ENCODE measurements around the gene AADAT.

AADAT gene

GRCh38 chr4:170033999-170034398 is 55.8 kb downstream of the AADAT start:
- DNase-seq (ENCODE audit: low spot score): no peak

GRCh38 chr4:170030121-170030520 is 59.6 kb downstream of the AADAT start:
- no peak for DNase-seq (ENCODE audit: low spot score)

GRCh38 chr4:170027181-170027829 is 62.5 kb downstream of the AADAT start:
- DNase-seq (ENCODE audit: low spot score): peak; percentile 91

- peak; percentile 72 for DNase-seq (ENCODE audit: low spot score)
Measured at GRCh38 chr4:170026253-170027021, 63.3 kb downstream of the AADAT start, which contains the start of gene MFAP3L. Gene MFAP3L, minus strand, starts transcription at chr4:170026395. Its CDS starts 20,518 bp downstream, at chr4:170005877.

- DNase-seq (ENCODE audit: low spot score): peak; percentile 60
Measured at GRCh38 chr4:170025523-170026252, 64.1 kb downstream of the AADAT start.

- peak; percentile 84 for DNase-seq (ENCODE audit: low spot score)
Measured at GRCh38 chr4:170022211-170022610, 67.5 kb downstream of the AADAT start.

GRCh38 chr4:170017252-170017651 is 72.5 kb downstream of the AADAT start:
- no peak for DNase-seq (ENCODE audit: low spot score)

GRCh38 chr4:170015285-170015684 is 74.5 kb downstream of the AADAT start:
- peak; percentile 92 for DNase-seq (ENCODE audit: low spot score)

GRCh38 chr4:170014359-170015011 is 75.3 kb downstream of the AADAT start:
- DNase-seq (ENCODE audit: low spot score): peak; percentile 72

- DNase-seq (ENCODE audit: low spot score): no peak
Measured at GRCh38 chr4:170012629-170012958, 77.2 kb downstream of the AADAT start.

- peak; percentile 67 for DNase-seq (ENCODE audit: low spot score)
Measured at GRCh38 chr4:170011921-170012628, 77.7 kb downstream of the AADAT start.
